HG03103 (cell line): Measurements from ENCODE around the gene TBL1X.
"Not testable (repeated sequence)": the region's sequence is repeated elsewhere in the genome, so short reads cannot be mapped to it uniquely, and the experiment has no call there.

ENCODE experiments used
- ATAC-seq: cut with Tn5 transposase; IDR thresholded peaks from one replicate; pipeline ENCODE4 v1.9.1; 2021; ENCODE audit warnings: low read depth; ENCODE audit not compliant: unreplicated experiment

TBL1X gene

DNA sequence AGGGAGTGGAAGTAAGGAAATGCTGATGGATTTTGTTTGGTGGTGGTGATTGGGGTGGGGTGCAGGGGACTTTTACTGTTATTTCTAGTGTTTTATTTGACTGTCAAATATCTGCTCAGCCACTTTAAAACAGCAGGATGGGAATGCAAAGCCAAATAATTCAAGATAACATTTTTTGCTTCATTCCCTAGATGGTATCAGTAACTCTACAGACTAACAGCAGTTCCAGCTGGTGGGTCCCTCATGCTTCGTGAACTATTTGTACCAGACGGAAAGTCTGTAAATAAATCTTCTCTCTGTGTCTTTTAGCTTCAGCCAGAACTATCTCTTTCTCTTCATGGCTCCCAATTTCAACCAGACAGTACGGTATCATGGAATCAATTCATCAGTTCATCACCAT lies 273.3 kb downstream of the TBL1X start:
- no peak for ATAC-seq

- ATAC-seq, result no peak
Observed at GRCh38 chrX:9739130-9739529, 274.3 kb downstream of the TBL1X start.

- no peak for ATAC-seq
Observed at GRCh38 chrX:9745417-9746115, 280.7 kb downstream of the TBL1X start.

DNA sequence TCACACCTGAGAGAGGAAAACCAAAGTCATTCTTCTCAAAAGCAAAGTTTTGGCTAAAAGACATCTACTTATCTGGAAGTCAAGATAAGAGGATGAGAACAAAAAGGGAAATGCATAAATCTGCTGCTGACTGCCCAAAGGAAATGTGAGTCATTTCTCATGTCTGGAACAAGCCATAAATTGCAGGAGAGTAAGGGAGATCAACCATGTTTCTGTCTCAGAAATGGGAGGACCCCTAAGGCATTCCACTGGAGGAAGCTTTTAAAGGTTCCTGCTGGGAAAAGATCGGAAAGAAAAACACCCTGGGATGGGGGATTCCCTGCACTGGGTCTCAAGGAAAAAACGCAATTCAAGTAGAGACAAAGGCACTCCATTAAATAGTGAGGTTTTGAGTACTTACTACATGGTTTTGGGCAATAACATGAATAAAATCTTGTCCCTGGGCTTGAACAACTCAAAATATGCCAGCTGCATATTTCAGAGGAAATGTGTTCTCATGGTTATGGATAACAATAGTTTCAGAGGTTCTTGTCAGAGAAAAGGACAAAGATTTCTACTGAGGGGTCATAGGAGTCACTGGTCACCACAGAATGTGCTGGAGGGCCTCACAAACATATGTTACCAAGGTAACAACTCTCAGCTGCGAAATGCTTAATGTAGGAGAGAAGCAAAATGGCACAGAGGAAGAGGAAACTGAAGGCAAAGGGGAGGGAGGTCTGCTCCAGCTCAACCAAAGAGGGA lies 281.5 kb downstream of the TBL1X start:
- ATAC-seq, result no peak

DNA sequence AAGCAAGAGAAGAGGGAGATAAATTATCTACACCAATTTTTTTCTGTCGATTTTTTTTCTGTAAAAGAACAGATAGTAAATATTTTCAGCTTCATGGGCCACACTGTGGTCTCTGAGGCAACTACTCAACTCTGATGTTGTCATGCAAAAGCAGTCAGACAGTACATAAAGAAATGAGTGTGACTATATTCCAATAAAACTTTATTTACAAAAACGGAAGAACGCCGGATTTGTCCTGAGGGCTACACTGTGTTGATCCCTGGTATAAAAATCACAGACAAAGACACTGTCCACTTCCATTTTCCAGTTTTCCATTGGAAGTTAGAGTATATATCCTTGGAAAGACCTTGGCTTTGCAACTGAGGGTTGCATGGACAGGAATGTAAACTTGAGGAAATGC lies 282.8 kb downstream of the TBL1X start:
- ATAC-seq, result no peak

DNA sequence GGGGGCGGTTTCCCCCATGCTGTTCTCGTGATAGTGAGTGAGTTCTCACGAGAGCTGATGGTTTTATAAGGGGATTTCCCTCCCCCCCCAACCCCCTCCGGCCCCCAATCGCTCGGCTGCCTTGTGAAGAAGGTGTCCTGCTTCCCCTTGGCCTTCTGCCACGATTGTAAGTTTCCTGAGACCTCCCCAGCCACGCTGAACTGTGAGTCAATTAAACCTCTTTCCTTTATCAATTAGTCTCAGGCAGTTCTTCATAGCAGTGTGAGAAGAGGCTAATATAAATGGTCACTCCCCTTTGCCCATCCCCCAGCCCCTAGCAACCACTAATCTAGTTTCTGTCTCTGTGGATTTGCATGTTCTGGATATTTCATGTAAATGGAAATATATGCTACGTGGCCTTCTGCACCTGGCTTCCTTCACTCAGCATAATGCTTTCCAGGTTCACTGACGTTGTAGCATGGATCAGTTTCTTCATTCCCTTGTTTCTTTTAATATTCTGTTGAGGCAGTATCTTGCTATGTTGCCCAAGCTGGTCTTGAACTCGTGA lies 284.4 kb downstream of the TBL1X start:
- no peak for ATAC-seq

DNA sequence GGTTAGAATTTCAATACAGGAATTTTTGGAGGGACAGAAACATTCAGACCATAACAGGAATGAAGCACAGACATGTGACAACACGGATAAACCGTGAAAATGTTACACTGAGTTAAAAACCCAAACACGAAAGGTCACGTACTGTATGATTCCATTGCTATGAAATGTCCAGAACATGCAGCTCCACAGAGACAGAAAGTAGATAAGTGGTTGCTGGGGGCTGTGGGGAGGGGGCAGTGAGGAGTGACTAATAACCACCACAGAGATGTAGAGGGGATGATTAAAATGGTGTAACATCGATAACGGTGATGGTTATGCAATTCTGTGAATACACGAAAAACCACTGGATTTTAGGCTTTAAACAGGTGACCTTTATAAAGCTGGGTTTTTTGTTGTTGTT lies 292.5 kb downstream of the TBL1X start:
- no peak for ATAC-seq

DNA sequence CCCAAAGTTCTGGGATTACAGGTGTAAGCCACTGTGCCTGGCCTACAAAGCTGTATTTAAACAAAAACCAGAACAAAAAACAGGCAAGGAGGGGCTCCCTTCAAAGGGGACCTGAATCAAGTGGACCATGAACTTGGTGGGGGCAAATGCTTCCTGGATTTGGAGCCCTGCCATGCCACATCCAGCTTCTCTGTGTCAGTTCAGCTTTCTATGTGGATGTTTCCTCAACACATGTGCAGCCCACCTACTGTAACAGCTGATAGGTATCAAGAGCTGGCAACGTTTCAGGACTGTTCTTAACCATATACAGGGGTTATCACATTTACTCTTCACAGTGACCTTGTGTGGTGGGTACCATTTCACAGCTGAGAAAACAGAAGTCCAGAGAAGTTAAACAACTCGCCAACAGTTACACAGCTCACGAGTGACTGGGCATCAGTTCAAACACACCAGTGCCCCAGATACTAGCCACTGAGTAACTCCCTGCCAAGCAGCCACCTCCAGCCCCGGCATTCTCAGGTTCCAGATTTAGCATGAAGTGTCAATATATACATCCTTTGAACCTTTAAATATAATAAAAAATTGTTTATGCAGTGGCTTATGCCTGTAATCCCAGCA lies 293.3 kb downstream of the TBL1X start:
- no peak for ATAC-seq

GRCh38 chrX:9759337-9759736 lies 294.5 kb downstream of the TBL1X start:
- no peak for ATAC-seq

- no peak for ATAC-seq
Observed at GRCh38 chrX:9765072-9765736, 300.3 kb downstream of the TBL1X start.

DNA sequence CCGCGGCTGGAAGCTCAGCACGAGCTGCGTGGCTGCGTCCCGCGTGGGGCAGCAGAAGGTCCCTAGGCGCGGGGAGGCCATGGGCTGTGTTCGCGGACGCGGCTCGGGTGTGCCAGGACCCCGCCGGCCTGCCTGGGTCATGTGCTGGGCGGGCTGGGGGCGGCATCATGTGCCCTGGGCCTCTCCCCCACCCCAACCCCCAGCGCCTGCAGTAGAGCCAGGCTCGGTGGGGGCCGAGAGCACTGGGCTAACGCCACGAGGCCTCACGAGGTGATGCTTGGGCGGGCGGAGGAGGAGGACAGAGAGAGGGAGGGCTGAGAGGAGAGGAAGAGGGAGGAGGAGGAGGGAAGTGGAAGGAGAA lies 300.9 kb downstream of the TBL1X start, which contains the start of gene GPR143:
Gene GPR143 (minus strand): TSS at position 111 of the 361 bp plus-strand sequence. CDS start 30 bp downstream, at position 81.
- ATAC-seq, result no peak

DNA sequence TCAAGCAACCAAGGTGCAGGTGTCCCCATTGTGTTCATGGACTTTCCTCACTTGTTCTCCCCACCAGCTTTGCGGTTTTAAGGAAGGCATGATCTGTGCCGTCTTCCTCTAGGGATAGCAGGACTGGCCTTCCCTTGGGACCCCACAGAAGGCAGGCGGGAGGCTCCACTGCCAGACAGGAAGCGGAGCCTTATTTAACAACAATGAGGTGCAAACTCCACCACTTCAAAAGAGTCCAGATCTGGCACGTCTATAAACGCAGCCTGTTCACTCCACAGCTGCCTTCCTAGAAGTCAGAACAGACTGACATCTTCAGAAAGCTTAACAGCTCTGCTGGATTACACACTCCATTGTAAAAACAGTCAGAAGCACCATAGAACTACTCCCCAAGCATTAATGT lies 302.5 kb downstream of the TBL1X start:
- ATAC-seq, result no peak

DNA sequence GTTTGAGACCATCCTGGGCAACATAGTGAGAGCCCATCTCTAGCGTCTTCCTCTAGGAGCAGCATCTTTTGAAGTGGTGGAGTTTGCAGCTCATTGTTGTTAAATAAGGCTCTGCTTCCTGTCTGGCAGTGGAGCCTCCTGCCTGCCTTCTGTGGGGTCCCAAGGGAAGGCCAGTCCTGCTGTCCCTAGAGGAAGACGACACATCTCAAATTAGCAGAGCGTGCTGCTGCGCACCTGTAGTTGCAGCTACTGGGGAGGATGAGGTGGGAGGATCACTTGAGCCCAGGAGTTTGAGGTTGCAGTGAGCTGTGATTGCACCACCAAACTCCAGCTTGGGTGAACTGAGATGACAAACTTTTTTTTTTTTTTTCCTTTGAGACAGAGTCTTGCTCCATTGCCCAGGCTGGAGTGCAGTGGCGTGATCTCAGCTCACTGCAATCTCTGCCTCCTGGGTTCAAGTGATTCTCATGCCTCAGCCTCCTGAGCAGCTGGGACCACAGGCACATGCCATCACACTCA lies 303.5 kb downstream of the TBL1X start:
- not testable (repeated sequence) for ATAC-seq

GRCh38 chrX:9770319-9770718 lies 305.5 kb downstream of the TBL1X start:
- ATAC-seq, result no peak

- ATAC-seq, result no peak
Observed at GRCh38 chrX:9772943-9773342, 308.1 kb downstream of the TBL1X start.

- ATAC-seq, result no peak
Observed at GRCh38 chrX:9775930-9776329, 311.1 kb downstream of the TBL1X start.

DNA sequence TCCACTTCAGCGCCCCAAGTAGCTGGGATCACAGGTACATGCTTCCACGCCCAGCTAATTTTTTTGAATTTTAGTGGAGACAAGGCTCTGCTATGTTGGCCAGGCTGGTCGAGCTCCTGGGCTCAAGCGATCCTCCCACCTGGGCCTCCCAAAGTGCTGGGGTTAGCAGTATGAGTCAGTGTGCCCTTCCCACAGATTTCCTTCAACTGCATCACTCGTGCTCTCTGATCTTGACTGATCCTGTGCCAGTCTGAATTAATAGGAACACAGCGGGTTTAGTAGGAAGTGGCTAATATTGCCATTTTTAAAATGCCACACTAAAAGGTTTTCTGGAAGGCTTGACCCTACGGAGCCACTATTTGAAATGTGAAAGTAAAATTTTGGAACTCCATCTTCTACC lies 317.1 kb downstream of the TBL1X start:
- no peak for ATAC-seq

GRCh38 chrX:9784332-9784731 lies 319.5 kb downstream of the TBL1X start:
- ATAC-seq, result no peak

DNA sequence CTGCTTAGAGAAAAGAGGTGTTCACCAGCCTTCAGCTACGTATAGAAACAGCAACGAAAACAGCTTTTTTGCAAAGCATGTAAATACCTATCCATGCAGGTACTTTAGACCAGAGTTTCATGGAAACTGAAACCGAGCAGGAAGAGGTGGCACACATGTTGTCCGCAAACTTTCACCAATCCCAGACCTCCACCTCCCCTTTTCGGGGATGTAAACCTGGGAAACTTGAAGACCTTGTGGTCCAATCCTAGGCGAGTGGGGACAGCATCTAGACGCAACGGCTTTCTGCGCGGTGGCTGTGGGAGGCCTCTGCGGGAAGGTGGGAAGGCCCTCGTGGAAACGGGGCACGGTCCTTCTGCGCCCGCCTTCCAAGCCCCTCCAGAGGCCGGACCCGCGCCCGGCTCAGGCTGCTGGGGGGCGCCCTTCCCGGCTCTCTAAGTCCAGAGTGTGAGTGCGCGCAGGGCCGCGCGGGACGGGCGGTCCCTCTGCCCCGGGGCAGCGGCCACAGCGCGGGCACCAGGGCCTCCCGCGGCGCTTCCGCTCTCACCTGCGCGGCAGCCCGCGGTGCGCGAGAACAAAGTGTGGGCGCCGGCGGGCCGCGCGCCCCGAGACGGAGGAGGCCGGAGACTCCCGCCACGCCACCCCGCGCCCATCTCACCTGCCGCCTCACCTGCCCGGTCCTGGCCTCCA lies 320.5 kb downstream of the TBL1X start:
- ATAC-seq, result no peak
